Lung (tissue), 12 donors: Measurements from ENCODE around the gene LMTK3. TPM values are rescaled to one million over a fixed set of nuclear protein-coding genes. Genes with fewer than 3 reads are reported as not detected.

Experiments
- ATAC-seq: fragments of 200-7000 bp; cut with Tn5 transposase; one replicate; pipeline ENCODE4 v1.9.1; 2020; ENCODE audit warnings: moderate number of reproducible peaks; ENCODE audit not compliant: insufficient read depth, low FRiP score
- DNase-seq, 3 donors: peaks; one replicate each; pipeline ENCODE4 v3.0.0-alpha.2; 2013 to 2017
- H3K27ac ChIP-seq, 2 donors: one replicate each; pipeline ENCODE4 v1.5.1; 2013; ENCODE audit warnings: mild to moderate bottlenecking in 2 of 2, moderate library complexity in 2 of 2, control low read depth in 1 of 2, inconsistent platforms in 1 of 2, low read depth in 1 of 2, low read length in 1 of 2
- H3K27me3 ChIP-seq, 3 donors: one replicate each; pipeline ENCODE4 v1.5.1; 2013; ENCODE audit warnings: low read length in 2 of 3; ENCODE audit not compliant: control insufficient read depth in 3 of 3, insufficient read depth in 3 of 3
- H3K36me3 ChIP-seq, 4 donors: one replicate each; pipeline ENCODE4 v1.5.1; 2013; ENCODE audit warnings: low read length in 4 of 4, mild to moderate bottlenecking in 1 of 4, moderate library complexity in 1 of 4; ENCODE audit not compliant: control insufficient read depth in 4 of 4, insufficient read depth in 4 of 4
- H3K4me1 ChIP-seq, 5 donors: one replicate each; pipeline ENCODE4 v1.5.1; 2013; ENCODE audit warnings: low read length in 5 of 5, mild to moderate bottlenecking in 2 of 5, moderate library complexity in 1 of 5; ENCODE audit not compliant: control insufficient read depth in 5 of 5, insufficient read depth in 5 of 5
- H3K4me3 ChIP-seq: one replicate; pipeline ENCODE4 v1.5.1; 2013; ENCODE audit warnings: mild to moderate bottlenecking, control low read depth, moderate library complexity
- H3K9ac ChIP-seq, 2 donors: one replicate each; pipeline ENCODE4 v1.5.1; 2013; ENCODE audit warnings: low read length in 2 of 2, control low read depth in 1 of 2; ENCODE audit not compliant: insufficient read depth in 1 of 2
- H3K9me3 ChIP-seq, 4 donors: one replicate each; pipeline ENCODE4 v1.5.1; 2013; ENCODE audit warnings: low read length in 3 of 4, mild to moderate bottlenecking in 1 of 4, moderate library complexity in 1 of 4; ENCODE audit not compliant: control insufficient read depth in 4 of 4, insufficient read depth in 3 of 4
- CTCF ChIP-seq: IDR thresholded peaks from 2 replicates; pipeline ENCODE4 v1.5.1; 2012; ENCODE audit warnings: mild to moderate bottlenecking; ENCODE audit errors: control extremely low read depth, extremely low read depth
- WGBS, 2 donors: extraction: QIAGEN DNeasy Blood & Tissue Kit; methylation state at CpG; one replicate each; pipeline ENCODE4 v1.1.7; 2013; 5-methylcytosine and 5-hydroxymethylcytosine counted together
- polyA plus RNA-seq, 2 donors: library from polyadenylated mRNA; stranded (reverse); fragments of 200-250 nt; gene quantifications; one replicate each; pipeline ENCODE4 v1.2.1, GENCODE V29; 2013
- total RNA-seq, 2 donors: library from RNA; depleted of rRNA in 1 of 2; stranded (reverse); fragments of >200 nt in 1 of 2; gene quantifications; one replicate each; pipeline ENCODE4 v1.2.1, GENCODE V29; 2014 to 2021
- donor health status: control.
- donor health status: control.
- donor health status: Bipolar disorder and iron deficiency.
- donor health status: healthy.
- donor health status: DM: yes; HTN: yes; CAD: no.

LMTK3 gene
- total and polyA plus RNA-seq, 4 donors = 1.9 to 10.7 (median 4.8) TPM

GRCh38 chr19:48455171-48455907 is 56.3 kb downstream of the LMTK3 start, which contains the start of gene KCNJ14:
TSS of gene KCNJ14 (plus strand) at chr19:48455574. CDS start at chr19:48461725, 6,151 bp downstream.
- Histone ChIP-seq H3K4me1 (no peaks in the 10 kb centered on the region), H3K4me3 (no peak within 1 kb of the TSS), H3K9me3 (no peaks in the 10 kb centered on the region), H3K27ac (no peak within 1 kb of the TSS), H3K9ac (no peak within 1 kb of the TSS), H3K36me3 (peaks cover 13 to 51% (median 21%) of the 10 kb centered on the region in 4 donors), H3K27me3 (no peaks in the 10 kb centered on the region)
- DNase-seq (no peak), ATAC-seq (no peak)
- WGBS, 2 donors = 87 to 91% methylated on average over 16 of the region's 16 CpGs
- no peak for TF ChIP-seq CTCF

GRCh38 chr19:48454150-48454730 is 57.4 kb downstream of the LMTK3 start:
- H3K27me3 ChIP-seq = no peaks in the 10 kb centered on the region
- H3K9me3 ChIP-seq = no peaks in the 10 kb centered on the region
- no peaks in the 10 kb centered on the region for H3K4me1 ChIP-seq
- ATAC-seq (no peak), DNase-seq (no peak)
- H3K4me3 ChIP-seq = no peak overlapping the region
- no peak for TF ChIP-seq CTCF
- no peak overlapping the region for H3K9ac ChIP-seq
- H3K27ac ChIP-seq = no peak overlapping the region
- H3K36me3 ChIP-seq = peaks cover 16 to 59% (median 24%) of the 10 kb centered on the region in 4 donors
- WGBS, 2 donors = 94 to 97% methylated on average over 22 of the region's 22 CpGs

GRCh38 chr19:48452289-48453190 is 59.1 kb downstream of the LMTK3 start:
- no peak overlapping the region for H3K9ac ChIP-seq
- no peak for TF ChIP-seq CTCF
- H3K9me3 ChIP-seq = no peaks in the 10 kb centered on the region
- WGBS, 2 donors = 93 to 94% methylated on average over 33 of the region's 33 CpGs
- no peaks in the 10 kb centered on the region for H3K4me1 ChIP-seq
- no peaks in the 10 kb centered on the region for H3K27me3 ChIP-seq
- H3K36me3 ChIP-seq = peaks cover 19 to 60% (median 31%) of the 10 kb centered on the region in 4 donors
- H3K27ac ChIP-seq = no peak overlapping the region
- no peak overlapping the region for H3K4me3 ChIP-seq
- DNase-seq = no peak
- ATAC-seq = peak; percentile 19
